Hepatocyte (in vitro differentiated cells): ENCODE data around the gene GON7.

Experiments used
- EZH2 ChIP-seq: fragments of 200-600 bp; sonication (generic); IDR thresholded peaks from 2 replicates; pipeline ENCODE4 v1.6.1; 2016; ENCODE audit warnings: antibody characterized with exemption, mild to moderate bottlenecking, borderline replicate concordance
- EZH2phosphoT487 ChIP-seq: fragments of 200-600 bp; sonication (generic); IDR thresholded peaks from one replicate; pipeline ENCODE4 v1.6.1; 2018; ENCODE audit warnings: antibody characterized with exemption, mild to moderate bottlenecking, low read depth, moderate library complexity; ENCODE audit not compliant: unreplicated experiment, severe bottlenecking
- TF ChIP-seq, protein P1 (sequence below): fragments of 200-600 bp; sonication (generic); IDR thresholded peaks from 2 replicates; pipeline ENCODE4 v1.5.1; 2016; ENCODE audit warnings: antibody characterized with exemption, mild to moderate bottlenecking; ENCODE audit not compliant: poor library complexity

DNA sequence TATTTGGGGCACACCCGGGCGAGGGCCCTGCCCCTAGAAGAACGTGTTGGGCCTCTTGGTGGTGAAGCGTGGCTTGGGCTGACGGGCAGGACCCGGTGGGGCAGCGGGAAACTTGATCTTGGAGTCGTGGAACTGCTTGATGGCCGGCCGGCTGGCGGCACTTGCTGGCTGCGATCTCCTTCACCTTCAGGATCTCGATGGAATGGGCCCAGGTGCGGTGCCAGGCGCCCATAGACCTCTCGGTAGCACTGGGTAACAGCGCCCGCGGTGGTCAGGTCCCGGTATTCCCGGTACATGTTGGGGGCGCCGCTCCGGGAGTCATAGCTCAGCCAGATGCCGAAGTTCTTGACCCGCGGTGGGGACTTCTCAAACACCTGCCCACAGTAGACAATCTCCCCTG lies 16.7 kb upstream of the GON7 start:
- TF ChIP-seq EZH2: no peak
- TF ChIP-seq, protein P1, sequence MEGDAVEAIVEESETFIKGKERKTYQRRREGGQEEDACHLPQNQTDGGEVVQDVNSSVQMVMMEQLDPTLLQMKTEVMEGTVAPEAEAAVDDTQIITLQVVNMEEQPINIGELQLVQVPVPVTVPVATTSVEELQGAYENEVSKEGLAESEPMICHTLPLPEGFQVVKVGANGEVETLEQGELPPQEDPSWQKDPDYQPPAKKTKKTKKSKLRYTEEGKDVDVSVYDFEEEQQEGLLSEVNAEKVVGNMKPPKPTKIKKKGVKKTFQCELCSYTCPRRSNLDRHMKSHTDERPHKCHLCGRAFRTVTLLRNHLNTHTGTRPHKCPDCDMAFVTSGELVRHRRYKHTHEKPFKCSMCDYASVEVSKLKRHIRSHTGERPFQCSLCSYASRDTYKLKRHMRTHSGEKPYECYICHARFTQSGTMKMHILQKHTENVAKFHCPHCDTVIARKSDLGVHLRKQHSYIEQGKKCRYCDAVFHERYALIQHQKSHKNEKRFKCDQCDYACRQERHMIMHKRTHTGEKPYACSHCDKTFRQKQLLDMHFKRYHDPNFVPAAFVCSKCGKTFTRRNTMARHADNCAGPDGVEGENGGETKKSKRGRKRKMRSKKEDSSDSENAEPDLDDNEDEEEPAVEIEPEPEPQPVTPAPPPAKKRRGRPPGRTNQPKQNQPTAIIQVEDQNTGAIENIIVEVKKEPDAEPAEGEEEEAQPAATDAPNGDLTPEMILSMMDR: no peak
- no peak for TF ChIP-seq EZH2phosphoT487
